ENCODE results near the gene GMCL1.
A peak's percentile ranks its signal among the peaks of the same experiment; 100 is the strongest.
"Not testable (repeated sequence)": the region's sequence is repeated elsewhere in the genome, so short reads cannot be mapped to it uniquely, and the experiment has no call there.

Gene GMCL1

GRCh38 chr2:69797836-69798289 is 31.6 kb upstream of the GMCL1 start:
- peak overlapping the region; percentile 56 for H3K4me3 ChIP-seq (replicated peaks; ENCODE audit: low read depth, low read length)
- no peak for TF ChIP-seq CTCF (IDR thresholded peaks at IDR 0.05; ENCODE audit: low read length, missing control alignments)
- no peak for DNase-seq (ENCODE audit: low read depth)

GRCh38 chr2:69798290-69798908 is 31.1 kb upstream of the GMCL1 start:
- peak; percentile 35 for DNase-seq (ENCODE audit: low read depth)
- no peak for TF ChIP-seq CTCF (IDR thresholded peaks at IDR 0.05; ENCODE audit: low read length, missing control alignments)
- peak overlapping the region; percentile 56 for H3K4me3 ChIP-seq (replicated peaks; ENCODE audit: low read depth, low read length)

- H3K4me3 ChIP-seq (replicated peaks; ENCODE audit: low read depth, low read length): peak overlapping the region; percentile 56
- no peak for TF ChIP-seq CTCF (IDR thresholded peaks at IDR 0.05; ENCODE audit: low read length, missing control alignments)
- peak; percentile 80 for DNase-seq (ENCODE audit: low read depth)
These were observed 30.4 kb upstream of the GMCL1 start for GRCh38 chr2:69798909-69799526.

- no peak overlapping the region for H3K4me3 ChIP-seq (replicated peaks; ENCODE audit: low read depth, low read length)
- no peak for TF ChIP-seq CTCF (IDR thresholded peaks at IDR 0.05; ENCODE audit: low read length, missing control alignments)
- no peak for DNase-seq (ENCODE audit: low read depth)
These were observed 27.6 kb upstream of the GMCL1 start for GRCh38 chr2:69801745-69802290.

GRCh38 chr2:69802781-69803367 is 26.6 kb upstream of the GMCL1 start:
- DNase-seq (ENCODE audit: low read depth); H3K4me3 ChIP-seq (replicated peaks; ENCODE audit: low read depth, low read length): not testable (repeated sequence)

- no peak for TF ChIP-seq CTCF (IDR thresholded peaks at IDR 0.05; ENCODE audit: low read length, missing control alignments)
- no peak for DNase-seq (ENCODE audit: low read depth)
- H3K4me3 ChIP-seq (replicated peaks; ENCODE audit: low read depth, low read length): no peak overlapping the region
These were observed 25.0 kb upstream of the GMCL1 start for GRCh38 chr2:69804416-69804815.

GRCh38 chr2:69805887-69806286 is 23.6 kb upstream of the GMCL1 start:
- no peak for TF ChIP-seq CTCF (IDR thresholded peaks at IDR 0.05; ENCODE audit: low read length, missing control alignments)
- no peak overlapping the region for H3K4me3 ChIP-seq (replicated peaks; ENCODE audit: low read depth, low read length)
- DNase-seq (ENCODE audit: low read depth): no peak
